Astrocyte (in vitro differentiated cells and primary cell): ENCODE measurements around the gene RFC3.

ENCODE experiments used
- EZH2 ChIP-seq: IDR thresholded peaks from 2 replicates; pipeline ENCODE4 v1.6.1; 2012; ENCODE audit warnings: mild to moderate bottlenecking, low read length, inconsistent platforms; ENCODE audit not compliant: insufficient read depth
- TF ChIP-seq, protein P1 (sequence below): IDR thresholded peaks from 2 replicates; pipeline ENCODE4 v1.5.1; 2011; ENCODE audit warnings: low read depth, mild to moderate bottlenecking, inconsistent platforms, low read length, moderate library complexity; ENCODE audit not compliant: insufficient read depth

DNA sequence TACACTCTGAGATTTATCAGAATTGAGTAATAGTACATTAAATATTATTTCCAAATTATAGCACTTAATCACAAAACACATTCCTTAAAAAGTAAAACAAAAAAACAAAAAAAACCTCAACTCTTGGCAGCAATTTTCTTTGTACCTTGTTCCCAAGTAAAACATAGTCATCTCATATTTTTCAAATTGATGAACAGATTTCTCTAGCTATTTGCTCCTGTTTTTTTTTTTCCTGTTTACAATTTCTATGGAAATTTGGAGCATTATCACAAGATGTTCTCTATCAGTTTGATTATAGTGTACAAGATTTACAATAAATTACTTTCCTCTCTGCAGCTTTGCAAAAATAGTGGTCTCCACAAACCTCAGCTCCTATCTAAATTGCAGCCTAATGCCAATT lies 25.0 kb downstream of the RFC3 start:
- no peak for TF ChIP-seq EZH2
- TF ChIP-seq, protein P1, sequence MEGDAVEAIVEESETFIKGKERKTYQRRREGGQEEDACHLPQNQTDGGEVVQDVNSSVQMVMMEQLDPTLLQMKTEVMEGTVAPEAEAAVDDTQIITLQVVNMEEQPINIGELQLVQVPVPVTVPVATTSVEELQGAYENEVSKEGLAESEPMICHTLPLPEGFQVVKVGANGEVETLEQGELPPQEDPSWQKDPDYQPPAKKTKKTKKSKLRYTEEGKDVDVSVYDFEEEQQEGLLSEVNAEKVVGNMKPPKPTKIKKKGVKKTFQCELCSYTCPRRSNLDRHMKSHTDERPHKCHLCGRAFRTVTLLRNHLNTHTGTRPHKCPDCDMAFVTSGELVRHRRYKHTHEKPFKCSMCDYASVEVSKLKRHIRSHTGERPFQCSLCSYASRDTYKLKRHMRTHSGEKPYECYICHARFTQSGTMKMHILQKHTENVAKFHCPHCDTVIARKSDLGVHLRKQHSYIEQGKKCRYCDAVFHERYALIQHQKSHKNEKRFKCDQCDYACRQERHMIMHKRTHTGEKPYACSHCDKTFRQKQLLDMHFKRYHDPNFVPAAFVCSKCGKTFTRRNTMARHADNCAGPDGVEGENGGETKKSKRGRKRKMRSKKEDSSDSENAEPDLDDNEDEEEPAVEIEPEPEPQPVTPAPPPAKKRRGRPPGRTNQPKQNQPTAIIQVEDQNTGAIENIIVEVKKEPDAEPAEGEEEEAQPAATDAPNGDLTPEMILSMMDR = no peak
